Choroid plexus epithelial cell (primary cell): ENCODE data around the gene SSH3.

Source experiments
- DNase-seq: peaks from one replicate; pipeline ENCODE4 v3.0.0-alpha.2; 2010; ENCODE audit warnings: low read depth
- H3K4me3 ChIP-seq: 2 replicates; pipeline ENCODE4 v1.5.1; 2011; ENCODE audit warnings: low read depth, mild to moderate bottlenecking, control low read depth, low read length, moderate library complexity
- TF ChIP-seq, protein P1 (sequence below): conservative IDR thresholded peaks from 2 replicates; pipeline ENCODE4 v1.5.1; 2011; ENCODE audit warnings: low read depth, mild to moderate bottlenecking, control low read depth, inconsistent platforms, low read length, moderate library complexity

SSH3 gene

DNA sequence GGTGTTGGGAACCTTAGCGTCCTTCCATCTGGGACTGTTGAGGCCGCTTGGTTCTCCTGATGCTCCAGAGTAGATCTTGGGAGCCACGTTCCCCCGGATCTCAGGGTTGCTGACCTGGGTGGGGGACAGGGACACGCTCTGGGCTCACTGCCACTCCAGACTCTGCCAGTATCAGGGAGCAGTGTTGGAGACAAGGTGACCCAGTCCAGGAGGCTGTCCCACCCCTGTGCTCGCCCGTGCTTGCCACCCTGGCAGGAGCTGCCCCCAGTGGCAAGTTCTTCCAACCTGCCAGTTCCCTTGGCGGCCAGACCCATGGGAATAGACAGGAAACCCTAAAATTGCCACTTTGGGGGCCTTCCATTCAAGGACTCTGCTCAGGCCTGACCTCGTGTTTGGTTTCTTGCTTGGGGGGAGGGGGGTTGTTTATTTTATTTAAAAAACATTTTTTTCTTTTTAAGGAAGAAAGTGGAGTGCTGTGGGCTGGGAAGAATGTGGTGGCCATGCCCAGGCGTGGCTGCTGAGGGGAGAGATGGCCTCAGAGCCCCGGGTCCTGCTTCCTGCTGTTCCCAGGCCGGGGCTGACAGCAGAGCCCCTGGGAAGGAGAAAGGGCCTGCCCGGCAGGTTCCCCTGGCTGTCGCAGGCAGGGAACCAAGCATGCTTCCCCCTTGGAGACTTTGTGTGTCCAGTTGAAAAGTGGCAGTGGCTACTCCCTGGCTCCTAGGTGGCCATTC is 29.9 kb upstream of the SSH3 start:
- no peak overlapping the region for H3K4me3 ChIP-seq
- TF ChIP-seq, protein P1, sequence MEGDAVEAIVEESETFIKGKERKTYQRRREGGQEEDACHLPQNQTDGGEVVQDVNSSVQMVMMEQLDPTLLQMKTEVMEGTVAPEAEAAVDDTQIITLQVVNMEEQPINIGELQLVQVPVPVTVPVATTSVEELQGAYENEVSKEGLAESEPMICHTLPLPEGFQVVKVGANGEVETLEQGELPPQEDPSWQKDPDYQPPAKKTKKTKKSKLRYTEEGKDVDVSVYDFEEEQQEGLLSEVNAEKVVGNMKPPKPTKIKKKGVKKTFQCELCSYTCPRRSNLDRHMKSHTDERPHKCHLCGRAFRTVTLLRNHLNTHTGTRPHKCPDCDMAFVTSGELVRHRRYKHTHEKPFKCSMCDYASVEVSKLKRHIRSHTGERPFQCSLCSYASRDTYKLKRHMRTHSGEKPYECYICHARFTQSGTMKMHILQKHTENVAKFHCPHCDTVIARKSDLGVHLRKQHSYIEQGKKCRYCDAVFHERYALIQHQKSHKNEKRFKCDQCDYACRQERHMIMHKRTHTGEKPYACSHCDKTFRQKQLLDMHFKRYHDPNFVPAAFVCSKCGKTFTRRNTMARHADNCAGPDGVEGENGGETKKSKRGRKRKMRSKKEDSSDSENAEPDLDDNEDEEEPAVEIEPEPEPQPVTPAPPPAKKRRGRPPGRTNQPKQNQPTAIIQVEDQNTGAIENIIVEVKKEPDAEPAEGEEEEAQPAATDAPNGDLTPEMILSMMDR, result no peak
- no peak for DNase-seq

- no peak overlapping the region for H3K4me3 ChIP-seq
- TF ChIP-seq, protein P1, result no peak
- no peak for DNase-seq
Measured at GRCh38 chr11:67274768-67275605, 28.3 kb upstream of the SSH3 start.

DNA sequence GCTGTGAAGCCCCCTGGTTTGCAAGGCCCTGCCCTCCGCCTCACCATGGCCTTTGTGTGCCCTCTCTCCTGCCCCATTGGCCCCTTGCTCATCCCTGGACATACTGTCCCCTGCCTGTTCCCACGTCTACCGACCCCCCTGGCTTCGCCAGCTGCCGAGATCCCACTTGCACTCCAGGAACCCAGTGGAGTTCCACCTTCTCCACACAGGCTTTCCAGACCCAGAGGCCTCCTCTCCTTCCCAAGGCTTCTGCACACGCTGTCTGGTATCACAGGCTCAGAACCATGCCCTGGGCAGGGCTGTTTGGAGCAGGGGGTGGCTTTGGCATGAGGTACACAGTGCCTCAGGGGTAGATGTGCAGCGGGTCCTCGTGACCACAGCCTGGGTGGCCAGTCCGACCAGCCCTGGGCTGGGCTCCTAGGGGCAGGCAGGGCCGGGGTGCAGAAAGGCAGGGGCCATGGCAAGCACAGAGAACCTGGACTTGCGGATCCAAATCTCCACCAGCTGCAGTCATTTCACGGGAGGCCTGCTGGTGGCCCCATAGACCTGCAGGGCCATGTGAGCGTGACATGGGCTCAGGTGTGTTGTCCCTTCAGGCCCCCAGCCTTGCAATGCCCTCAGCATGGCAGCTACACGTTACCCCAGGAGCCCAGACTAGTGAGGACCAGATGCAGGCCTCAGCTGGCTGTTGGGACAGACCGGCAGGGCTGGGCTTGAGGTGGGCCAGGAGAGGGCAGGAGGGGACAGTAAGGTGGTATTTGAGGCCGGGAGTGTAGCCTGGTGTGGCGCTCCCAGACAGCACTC is 27.5 kb upstream of the SSH3 start:
- H3K4me3 ChIP-seq, result no peak overlapping the region
- DNase-seq, result no peak
- TF ChIP-seq, protein P1, result no peak

DNA sequence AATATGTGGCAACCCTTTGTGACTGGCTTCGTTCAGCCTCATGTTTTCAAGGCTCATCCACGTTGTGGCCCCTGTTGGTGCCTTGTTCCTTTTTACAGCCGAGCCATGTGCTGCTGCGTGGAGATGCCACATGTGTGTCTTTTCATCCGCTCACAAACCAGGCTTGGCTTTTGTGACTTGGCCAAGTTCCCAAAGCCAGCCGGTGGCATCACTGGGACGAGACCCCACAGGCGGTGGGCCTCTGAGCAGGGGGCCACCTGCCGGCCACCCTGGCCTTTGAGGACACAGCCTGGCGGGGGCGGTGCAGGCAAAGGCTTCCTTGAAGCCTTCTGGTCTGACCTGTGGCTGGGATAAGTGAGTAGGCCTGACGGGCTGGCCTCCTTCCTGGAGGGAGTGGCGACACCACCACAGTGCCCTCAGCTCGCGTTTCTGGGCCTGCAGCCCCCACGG is 26.5 kb upstream of the SSH3 start:
- peak; percentile 44 for DNase-seq
- TF ChIP-seq, protein P1, result peak; percentile 23
- no peak overlapping the region for H3K4me3 ChIP-seq

- peak overlapping the region; percentile 41 for H3K4me3 ChIP-seq
- TF ChIP-seq, protein P1, result no peak
- DNase-seq, result peak; percentile 88
Measured at GRCh38 chr11:67277231-67277961, 25.9 kb upstream of the SSH3 start.
